Ishikawa (cell line): Measurements from ENCODE around the gene NSMCE1.

ENCODE experiments used
- CEBPB ChIP-seq: IDR thresholded peaks from 2 replicates; pipeline ENCODE4 v1.6.1; 2012
- CREB1 ChIP-seq: IDR thresholded peaks from 2 replicates; pipeline ENCODE4 v1.6.1; 2012; ENCODE audit warnings: low read depth
- EGR1 ChIP-seq: IDR thresholded peaks from 2 replicates; pipeline ENCODE4 v1.6.1; 2012
- EP300 ChIP-seq: IDR thresholded peaks from 2 replicates; pipeline ENCODE4 v1.6.1; 2012; ENCODE audit warnings: borderline replicate concordance
- MAX ChIP-seq: IDR thresholded peaks from 2 replicates; pipeline ENCODE4 v1.6.1; 2012
- RAD21 ChIP-seq: IDR thresholded peaks from 2 replicates; pipeline ENCODE4 v1.6.1; 2012; ENCODE audit warnings: low read depth
- REST ChIP-seq: IDR thresholded peaks from 2 replicates; pipeline ENCODE4 v1.6.1; 2012; ENCODE audit warnings: low read depth, mild to moderate bottlenecking
- TAF1 ChIP-seq: IDR thresholded peaks from 2 replicates; pipeline ENCODE4 v1.6.1; 2012; ENCODE audit warnings: low read depth, mild to moderate bottlenecking
- ZBTB7A ChIP-seq: IDR thresholded peaks from 2 replicates; pipeline ENCODE4 v1.6.1; 2012; ENCODE audit warnings: low read depth

GRCh38 chr16:27203507-27204311 lies 64.9 kb downstream of the NSMCE1 start, which contains the start of gene KDM8:
- TF ChIP-seq EP300 (peak; percentile 5; the same call in 1 of the 2 replicates), REST (no peak), EGR1 (no peak), MAX (peak; percentile 82), RAD21 (no peak), ZBTB7A (0 out of 2 replicates have a peak, but pooled peaks have one; percentile 19), CEBPB (no peak), CREB1 (no peak), TAF1 (peak; percentile 69)
